HL-60 (cell line): ENCODE measurements around the gene CRYBB1.

Experiments
- DNase-seq, 2 experiments: peaks; one replicate each; pipeline ENCODE4 v3.0.0-alpha.2; 2010 to 2020; ENCODE audit warnings: low read depth in 1 of 2, low spot score in 1 of 2
- H3K27ac ChIP-seq: fragments of 250-450 bp; sonication (Bioruptor Pico); replicated peaks from 2 replicates; pipeline ENCODE4 v1.5.1; 2020; ENCODE audit warnings: mild to moderate bottlenecking, moderate library complexity
- H3K27me3 ChIP-seq: fragments of 250-450 bp; sonication (Bioruptor Pico); 2 replicates; pipeline ENCODE4 v1.5.1; 2021; ENCODE audit warnings: mild to moderate bottlenecking, moderate library complexity; ENCODE audit not compliant: insufficient read depth, poor library complexity, severe bottlenecking
- H3K4me3 ChIP-seq: replicated peaks from 2 replicates; pipeline ENCODE4 v1.5.1; 2011; ENCODE audit warnings: mild to moderate bottlenecking, control low read depth, low read length; ENCODE audit not compliant: insufficient read depth
- GABPA ChIP-seq: IDR thresholded peaks from 2 replicates; pipeline ENCODE4 v1.6.1; 2012; ENCODE audit warnings: low read depth
- POLR2AphosphoS5 ChIP-seq: IDR thresholded peaks from 2 replicates; pipeline ENCODE4 v1.6.1; 2012; ENCODE audit warnings: low read depth
- REST ChIP-seq: IDR thresholded peaks from 2 replicates; pipeline ENCODE4 v1.6.1; 2012; ENCODE audit warnings: low read depth; ENCODE audit not compliant: insufficient replicate concordance
- SPI1 ChIP-seq: IDR thresholded peaks from 2 replicates; pipeline ENCODE4 v1.6.1; 2012; ENCODE audit warnings: low read depth, mild to moderate bottlenecking, borderline replicate concordance
- TF ChIP-seq, protein P1 (sequence below): IDR thresholded peaks from one replicate; pipeline ENCODE4 v1.5.1; 2011; ENCODE audit warnings: low read length, control low read depth, inconsistent platforms; ENCODE audit not compliant: insufficient read depth

CRYBB1 gene

DNA sequence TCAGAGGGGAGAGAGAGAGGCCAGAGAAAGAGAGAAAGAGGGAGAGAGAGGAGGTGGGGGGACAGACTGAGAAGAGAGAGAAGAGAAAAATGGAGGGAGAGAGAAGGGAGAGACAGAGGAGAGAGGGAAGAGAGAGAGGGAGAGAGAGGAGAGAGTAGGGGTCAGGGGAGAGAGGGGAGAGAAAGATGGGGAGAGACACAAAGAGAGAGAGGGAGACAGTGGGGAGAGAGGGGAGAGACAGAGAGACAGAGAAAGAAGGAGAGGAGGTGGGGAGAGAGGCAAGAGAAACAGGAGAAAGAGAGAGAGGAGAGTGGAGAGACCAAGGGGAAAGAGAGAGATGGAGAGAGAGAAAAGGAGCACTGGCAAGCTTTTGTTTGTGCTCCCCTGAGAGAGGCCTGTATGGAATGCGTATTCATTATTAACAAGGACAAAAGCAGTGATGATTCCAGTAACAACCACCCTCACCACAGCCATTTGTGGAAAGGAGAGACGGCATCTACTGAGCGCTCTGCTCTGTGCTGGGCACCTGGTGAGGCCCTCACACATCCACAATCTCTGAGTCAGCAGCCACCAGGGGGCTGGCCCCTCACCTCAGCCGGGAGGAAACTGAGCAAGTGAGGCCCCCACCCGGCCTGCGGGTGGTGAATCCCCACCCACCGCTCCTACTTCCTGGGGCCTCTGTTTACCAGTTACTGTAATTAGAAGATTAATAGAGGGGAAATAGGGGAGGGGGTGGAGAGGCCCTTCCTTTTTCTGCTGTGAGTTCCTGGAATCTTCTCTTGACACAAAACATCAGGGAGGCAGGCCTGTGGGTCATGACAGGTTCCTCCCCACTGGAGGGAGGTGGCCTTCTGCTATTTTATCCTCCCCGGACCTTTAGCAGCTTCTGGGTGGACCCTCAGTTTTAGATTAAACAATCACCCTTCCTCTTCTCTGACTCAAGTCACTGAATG, 24.9 kb upstream of the CRYBB1 start:
- DNase-seq, result no peak
- Histone ChIP-seq H3K27ac (no peak overlapping the region), H3K4me3 (no peak overlapping the region), H3K27me3 (no peaks in the 10 kb centered on the region)
- no peak for TF ChIP-seq POLR2AphosphoS5
- TF ChIP-seq, protein P1, sequence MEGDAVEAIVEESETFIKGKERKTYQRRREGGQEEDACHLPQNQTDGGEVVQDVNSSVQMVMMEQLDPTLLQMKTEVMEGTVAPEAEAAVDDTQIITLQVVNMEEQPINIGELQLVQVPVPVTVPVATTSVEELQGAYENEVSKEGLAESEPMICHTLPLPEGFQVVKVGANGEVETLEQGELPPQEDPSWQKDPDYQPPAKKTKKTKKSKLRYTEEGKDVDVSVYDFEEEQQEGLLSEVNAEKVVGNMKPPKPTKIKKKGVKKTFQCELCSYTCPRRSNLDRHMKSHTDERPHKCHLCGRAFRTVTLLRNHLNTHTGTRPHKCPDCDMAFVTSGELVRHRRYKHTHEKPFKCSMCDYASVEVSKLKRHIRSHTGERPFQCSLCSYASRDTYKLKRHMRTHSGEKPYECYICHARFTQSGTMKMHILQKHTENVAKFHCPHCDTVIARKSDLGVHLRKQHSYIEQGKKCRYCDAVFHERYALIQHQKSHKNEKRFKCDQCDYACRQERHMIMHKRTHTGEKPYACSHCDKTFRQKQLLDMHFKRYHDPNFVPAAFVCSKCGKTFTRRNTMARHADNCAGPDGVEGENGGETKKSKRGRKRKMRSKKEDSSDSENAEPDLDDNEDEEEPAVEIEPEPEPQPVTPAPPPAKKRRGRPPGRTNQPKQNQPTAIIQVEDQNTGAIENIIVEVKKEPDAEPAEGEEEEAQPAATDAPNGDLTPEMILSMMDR, result no peak
- no peak for TF ChIP-seq SPI1
- no peak for TF ChIP-seq REST
- no peak for TF ChIP-seq GABPA

- Histone ChIP-seq H3K27me3 (no peaks in the 10 kb centered on the region), H3K4me3 (no peak overlapping the region), H3K27ac (no peak overlapping the region)
- no peak for TF ChIP-seq REST
- no peak for TF ChIP-seq GABPA
- no peak for TF ChIP-seq SPI1
- TF ChIP-seq, protein P1, result no peak
- no peak for TF ChIP-seq POLR2AphosphoS5
- DNase-seq, result no peak
Observed at GRCh38 chr22:26636296-26636695, 18.5 kb upstream of the CRYBB1 start.

- no peak for DNase-seq
- Histone ChIP-seq H3K4me3 (no peak overlapping the region), H3K27ac (no peak overlapping the region)
Observed at GRCh38 chr22:26635117-26635516, 17.3 kb upstream of the CRYBB1 start.

More at GRCh38 chr22:26635117-26635516, 17.3 kb upstream of the CRYBB1 start:
- TF ChIP-seq, protein P1, result no peak
- no peak for TF ChIP-seq POLR2AphosphoS5
- no peak for TF ChIP-seq SPI1
- no peak for TF ChIP-seq REST
- TF ChIP-seq GABPA, result no peak
- no peaks in the 10 kb centered on the region for H3K27me3 ChIP-seq
